ENCODE results near the gene FTCD.
"Not testable (repeated sequence)": the region's sequence is repeated elsewhere in the genome, so short reads cannot be mapped to it uniquely, and the experiment has no call there.

FTCD gene

DNA sequence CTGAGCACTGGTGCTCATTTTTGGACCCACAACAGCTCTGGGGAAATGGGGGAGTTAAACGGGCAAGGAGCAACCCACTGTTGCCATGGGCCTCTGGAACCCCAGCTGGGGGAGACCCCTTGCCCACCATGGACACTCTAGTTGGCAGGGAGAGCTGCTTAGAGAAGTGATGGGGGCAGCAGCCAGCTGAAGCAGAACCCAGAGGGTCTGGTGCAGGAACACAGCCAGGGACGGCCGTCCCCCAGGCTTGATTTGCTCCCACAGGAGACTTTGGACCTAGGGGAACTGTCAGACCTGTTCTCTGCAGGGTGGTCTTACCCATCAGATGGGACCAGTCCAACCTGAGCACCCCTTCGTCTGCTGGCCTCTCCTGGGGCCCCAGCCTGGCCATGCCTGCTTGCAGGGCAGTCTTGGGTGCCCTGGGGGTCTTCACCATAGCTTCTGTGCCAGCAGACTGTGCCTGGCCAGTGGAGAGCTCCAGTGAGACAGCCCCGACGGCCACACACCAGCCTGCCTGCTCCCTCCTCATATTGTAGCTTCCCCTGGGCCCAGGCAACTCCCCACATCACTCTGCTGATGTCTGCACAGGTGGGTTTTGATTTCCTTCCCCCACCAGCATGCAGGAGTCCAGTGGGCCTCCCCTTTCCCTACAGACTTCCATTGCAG lies 17.6 kb upstream of the FTCD start:
- Histone ChIP-seq H3K36me3 (ENCODE audit: control insufficient read depth, insufficient read depth, low read length) (no peaks in the 10 kb centered on the region), H3K27me3 (ENCODE audit: control insufficient read depth, insufficient read depth, low read length) (no peaks in the 10 kb centered on the region), H3K9ac (ENCODE audit: low read length) (no peak overlapping the region), H3K4me3 (ENCODE audit: low read length) (no peak overlapping the region), H3K27ac (ENCODE audit: low read depth, low read length) (no peak overlapping the region), H3K4me1 (ENCODE audit: control insufficient read depth, insufficient read depth, low read length) (no peaks in the 10 kb centered on the region)

DNA sequence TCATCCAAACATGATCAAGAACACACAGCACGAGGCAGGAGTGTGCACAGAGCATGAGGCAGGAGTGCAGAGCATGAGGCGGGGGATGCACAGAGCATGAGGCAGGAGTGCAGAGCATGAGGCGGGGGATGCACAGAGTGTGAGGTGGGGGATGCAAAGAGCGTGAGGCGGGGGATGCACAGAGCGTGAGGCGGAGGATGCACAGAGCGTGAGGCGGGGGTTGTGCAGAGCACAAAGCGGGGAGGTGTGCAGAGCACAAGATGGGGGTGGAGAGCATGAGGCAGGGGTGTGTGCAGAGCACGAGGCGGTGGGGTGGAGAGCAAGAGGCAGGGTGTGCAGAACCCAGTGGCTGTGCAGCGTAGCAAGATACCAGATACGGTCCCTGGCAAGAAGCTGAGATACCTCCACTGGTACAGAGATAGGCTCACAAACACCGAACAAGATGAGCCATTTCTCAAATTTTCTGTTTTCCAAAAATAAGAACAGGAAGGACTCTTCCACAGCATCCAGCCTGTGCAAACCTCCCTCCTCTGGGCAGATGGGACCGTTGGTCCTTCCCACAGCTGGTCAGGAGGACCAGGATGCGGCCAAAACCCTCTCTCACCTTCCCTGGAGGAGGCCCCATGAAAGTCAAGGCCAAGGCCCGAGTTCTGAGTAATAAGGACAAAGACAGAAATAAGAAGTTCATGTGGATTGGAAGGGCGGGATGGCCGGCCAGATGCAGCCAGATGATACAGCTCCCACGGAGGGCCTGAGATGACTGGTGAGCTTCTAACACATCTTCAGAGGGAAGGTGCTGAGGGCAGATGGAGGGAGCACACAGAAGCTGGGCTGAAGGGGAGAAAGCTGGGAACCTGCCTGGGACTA lies 16.9 kb upstream of the FTCD start:
- no peak overlapping the region for H3K9ac ChIP-seq (ENCODE audit: low read length)
- no peaks in the 10 kb centered on the region for H3K4me1 ChIP-seq (ENCODE audit: control insufficient read depth, insufficient read depth, low read length)
- no peak overlapping the region for H3K27ac ChIP-seq (ENCODE audit: low read depth, low read length)
- no peak overlapping the region for H3K4me3 ChIP-seq (ENCODE audit: low read length)
- no peaks in the 10 kb centered on the region for H3K27me3 ChIP-seq (ENCODE audit: control insufficient read depth, insufficient read depth, low read length)
- H3K36me3 ChIP-seq (ENCODE audit: control insufficient read depth, insufficient read depth, low read length) = no peaks in the 10 kb centered on the region

DNA sequence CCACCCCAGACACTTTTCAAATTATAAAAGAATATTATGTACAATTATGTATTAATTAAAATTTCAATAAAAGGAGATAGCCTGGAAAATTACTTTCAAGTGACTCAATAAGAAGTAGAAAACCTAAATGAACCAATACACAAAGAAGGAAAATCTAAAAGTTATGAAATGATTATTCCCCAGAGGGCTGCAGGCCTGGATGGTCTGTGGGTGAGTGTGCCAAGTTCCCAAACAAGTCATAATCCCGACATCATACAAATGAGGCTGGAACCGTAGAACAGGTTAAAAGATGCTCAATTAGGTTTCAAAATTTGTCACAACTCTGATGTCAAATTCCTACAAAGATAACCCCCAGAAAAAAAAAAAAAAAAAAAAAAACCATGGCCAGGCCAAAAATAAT lies 16.2 kb upstream of the FTCD start:
- H3K36me3 ChIP-seq (ENCODE audit: control insufficient read depth, insufficient read depth, low read length) = no peaks in the 10 kb centered on the region
- no peaks in the 10 kb centered on the region for H3K4me1 ChIP-seq (ENCODE audit: control insufficient read depth, insufficient read depth, low read length)
- no peak overlapping the region for H3K4me3 ChIP-seq (ENCODE audit: low read length)
- H3K27me3 ChIP-seq (ENCODE audit: control insufficient read depth, insufficient read depth, low read length) = no peaks in the 10 kb centered on the region
- no peak overlapping the region for H3K27ac ChIP-seq (ENCODE audit: low read depth, low read length)
- no peak overlapping the region for H3K9ac ChIP-seq (ENCODE audit: low read length)

DNA sequence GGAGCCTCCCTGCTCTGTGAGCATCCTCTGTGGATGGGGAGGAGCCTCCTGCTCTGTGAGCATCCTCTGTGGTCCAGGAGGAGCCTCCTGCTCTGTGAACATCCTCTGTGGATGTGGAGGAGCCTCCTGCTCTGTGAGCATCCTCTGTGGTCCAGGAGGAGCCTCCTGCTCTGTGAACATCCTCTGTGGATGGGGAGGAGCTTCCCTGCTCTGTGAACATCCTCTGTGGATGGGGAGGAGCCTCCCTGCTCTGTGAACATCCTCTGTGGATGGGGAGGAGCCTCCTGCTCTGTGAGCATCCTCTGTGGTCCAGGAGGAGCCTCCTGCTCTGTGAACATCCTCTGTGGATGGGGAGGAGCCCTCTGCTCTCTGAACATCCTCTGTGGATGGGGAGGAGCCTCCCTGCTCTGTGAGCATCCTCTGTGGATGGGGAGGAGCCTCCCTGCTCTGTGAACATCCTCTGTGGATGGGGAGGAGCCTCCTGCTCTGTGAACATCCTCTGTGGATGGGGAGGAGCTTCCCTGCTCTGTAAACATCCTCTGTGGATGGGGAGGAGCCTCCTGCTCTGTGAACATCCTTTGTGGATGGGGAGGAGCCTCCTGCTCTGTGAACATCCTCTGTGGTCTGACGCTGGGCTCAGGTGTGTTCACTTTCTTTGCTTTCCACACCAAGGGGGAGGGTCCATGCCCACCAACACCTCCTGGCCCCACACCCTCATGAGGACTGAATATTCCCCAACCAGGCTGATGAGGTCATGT lies 15.2 kb upstream of the FTCD start:
- H3K9ac ChIP-seq (ENCODE audit: low read length); H3K4me3 ChIP-seq (ENCODE audit: low read length); H3K27me3 ChIP-seq (ENCODE audit: control insufficient read depth, insufficient read depth, low read length); H3K36me3 ChIP-seq (ENCODE audit: control insufficient read depth, insufficient read depth, low read length); H3K27ac ChIP-seq (ENCODE audit: low read depth, low read length); H3K4me1 ChIP-seq (ENCODE audit: control insufficient read depth, insufficient read depth, low read length): not testable (repeated sequence)

DNA sequence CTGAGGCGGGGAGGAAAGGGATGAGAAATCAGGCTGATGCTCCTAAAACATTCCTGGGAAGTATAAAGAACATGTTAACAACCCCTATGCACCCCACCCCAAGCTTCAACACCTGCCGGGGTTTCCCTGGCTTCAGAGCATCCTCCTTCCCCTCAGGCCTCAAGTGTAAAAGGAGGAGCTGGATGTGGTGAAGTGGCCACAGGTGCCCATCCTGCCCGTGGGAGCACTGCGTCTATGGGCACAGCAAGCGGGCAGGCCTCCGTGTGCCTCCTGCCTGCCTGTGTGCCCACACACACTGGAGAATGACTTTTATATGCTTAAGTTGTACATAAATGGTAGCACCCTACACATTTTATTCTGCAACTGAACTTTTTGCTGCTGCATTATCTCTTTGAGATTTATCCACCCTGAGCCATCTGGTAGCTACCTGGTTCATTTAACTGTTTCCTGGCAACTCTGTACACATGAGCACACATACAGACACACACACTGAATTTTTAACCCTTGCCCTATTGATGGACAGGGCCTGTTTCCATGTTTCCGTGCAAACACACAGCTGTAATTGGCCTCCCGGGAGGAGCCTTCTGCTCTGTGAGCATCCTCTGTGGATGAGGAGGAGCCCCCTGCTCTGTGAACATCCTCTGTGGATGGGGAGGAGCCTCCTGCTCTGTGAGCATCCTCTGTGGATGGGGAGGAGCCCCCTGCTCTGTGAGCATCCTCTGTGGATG lies 13.4 kb upstream of the FTCD start:
- H3K36me3 ChIP-seq (ENCODE audit: control insufficient read depth, insufficient read depth, low read length) = no peaks in the 10 kb centered on the region
- H3K4me1 ChIP-seq (ENCODE audit: control insufficient read depth, insufficient read depth, low read length) = no peaks in the 10 kb centered on the region
- no peak overlapping the region for H3K4me3 ChIP-seq (ENCODE audit: low read length)
- H3K9ac ChIP-seq (ENCODE audit: low read length) = no peak overlapping the region
- no peak overlapping the region for H3K27ac ChIP-seq (ENCODE audit: low read depth, low read length)
- no peaks in the 10 kb centered on the region for H3K27me3 ChIP-seq (ENCODE audit: control insufficient read depth, insufficient read depth, low read length)

DNA sequence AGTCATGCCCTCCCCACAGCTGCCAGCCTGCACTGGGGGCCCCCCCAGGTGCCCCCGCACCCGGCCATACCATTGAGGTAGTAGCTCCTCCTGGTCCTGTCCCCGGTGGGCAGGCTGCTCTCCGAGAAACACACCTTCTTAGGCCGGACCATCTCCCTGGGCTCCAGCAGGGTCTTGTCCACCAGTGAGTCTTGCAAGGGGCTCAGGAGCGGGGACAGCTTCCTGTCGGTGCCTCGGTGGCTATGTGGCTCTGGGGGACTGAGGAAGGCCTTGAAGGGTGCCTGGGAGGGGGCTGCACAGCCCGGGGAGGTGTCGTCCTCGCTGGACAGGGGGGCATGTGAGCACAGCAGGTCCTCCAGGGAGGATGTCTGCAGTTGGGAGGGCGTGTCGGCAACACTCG lies 12.9 kb upstream of the FTCD start:
- Histone ChIP-seq H3K4me3 (ENCODE audit: low read length) (no peak overlapping the region), H3K9ac (ENCODE audit: low read length) (no peak overlapping the region), H3K4me1 (ENCODE audit: control insufficient read depth, insufficient read depth, low read length) (no peaks in the 10 kb centered on the region), H3K27ac (ENCODE audit: low read depth, low read length) (no peak overlapping the region), H3K36me3 (ENCODE audit: control insufficient read depth, insufficient read depth, low read length) (no peaks in the 10 kb centered on the region), H3K27me3 (ENCODE audit: control insufficient read depth, insufficient read depth, low read length) (no peaks in the 10 kb centered on the region)

DNA sequence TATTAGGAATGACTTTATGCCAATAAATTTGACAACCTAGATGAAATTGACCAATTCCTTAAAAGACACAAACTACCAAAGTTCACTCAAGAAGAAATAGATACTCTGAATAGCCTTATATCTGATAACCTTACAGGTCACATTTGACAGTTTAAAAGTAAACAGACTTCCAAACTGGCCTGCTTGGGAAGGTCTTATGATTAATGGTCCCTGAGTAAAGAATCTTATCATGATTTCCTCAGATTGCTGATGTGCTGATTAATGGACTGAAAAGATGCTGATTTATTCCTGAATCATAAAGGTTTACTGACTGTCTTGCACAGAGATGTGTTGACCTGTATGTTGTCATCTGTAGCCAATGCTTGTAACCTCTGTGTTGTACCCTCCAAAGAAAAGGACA lies 9.7 kb upstream of the FTCD start:
- Histone ChIP-seq H3K27me3 (ENCODE audit: control insufficient read depth, insufficient read depth, low read length) (no peaks in the 10 kb centered on the region), H3K9ac (ENCODE audit: low read length) (no peak overlapping the region), H3K36me3 (ENCODE audit: control insufficient read depth, insufficient read depth, low read length) (no peaks in the 10 kb centered on the region), H3K27ac (ENCODE audit: low read depth, low read length) (no peak overlapping the region), H3K4me1 (ENCODE audit: control insufficient read depth, insufficient read depth, low read length) (no peaks in the 10 kb centered on the region), H3K4me3 (ENCODE audit: low read length) (no peak overlapping the region)

DNA sequence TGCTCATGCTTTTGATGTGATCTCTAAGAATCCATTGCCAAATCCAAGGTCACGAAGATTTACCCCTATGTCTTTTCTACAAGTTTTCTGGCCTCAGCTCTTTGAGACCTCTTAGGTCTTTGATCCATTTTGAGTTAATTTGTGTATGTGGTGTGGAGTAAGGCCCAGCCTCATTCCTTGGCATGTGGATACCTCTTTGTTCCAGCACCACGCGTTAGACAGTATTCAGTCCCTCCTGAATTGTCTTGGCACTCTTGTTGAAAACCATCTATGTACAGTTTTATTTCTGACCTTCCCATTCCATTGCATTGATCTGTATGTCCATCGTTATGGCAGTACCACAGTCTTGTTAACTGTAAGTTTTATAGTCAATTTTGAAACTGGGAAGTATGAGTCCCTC lies 8.0 kb upstream of the FTCD start:
- no peak overlapping the region for H3K9ac ChIP-seq (ENCODE audit: low read length)
- H3K27me3 ChIP-seq (ENCODE audit: control insufficient read depth, insufficient read depth, low read length) = no peaks in the 10 kb centered on the region
- no peaks in the 10 kb centered on the region for H3K4me1 ChIP-seq (ENCODE audit: control insufficient read depth, insufficient read depth, low read length)
- H3K4me3 ChIP-seq (ENCODE audit: low read length) = no peak overlapping the region
- no peak overlapping the region for H3K27ac ChIP-seq (ENCODE audit: low read depth, low read length)
- no peaks in the 10 kb centered on the region for H3K36me3 ChIP-seq (ENCODE audit: control insufficient read depth, insufficient read depth, low read length)

DNA sequence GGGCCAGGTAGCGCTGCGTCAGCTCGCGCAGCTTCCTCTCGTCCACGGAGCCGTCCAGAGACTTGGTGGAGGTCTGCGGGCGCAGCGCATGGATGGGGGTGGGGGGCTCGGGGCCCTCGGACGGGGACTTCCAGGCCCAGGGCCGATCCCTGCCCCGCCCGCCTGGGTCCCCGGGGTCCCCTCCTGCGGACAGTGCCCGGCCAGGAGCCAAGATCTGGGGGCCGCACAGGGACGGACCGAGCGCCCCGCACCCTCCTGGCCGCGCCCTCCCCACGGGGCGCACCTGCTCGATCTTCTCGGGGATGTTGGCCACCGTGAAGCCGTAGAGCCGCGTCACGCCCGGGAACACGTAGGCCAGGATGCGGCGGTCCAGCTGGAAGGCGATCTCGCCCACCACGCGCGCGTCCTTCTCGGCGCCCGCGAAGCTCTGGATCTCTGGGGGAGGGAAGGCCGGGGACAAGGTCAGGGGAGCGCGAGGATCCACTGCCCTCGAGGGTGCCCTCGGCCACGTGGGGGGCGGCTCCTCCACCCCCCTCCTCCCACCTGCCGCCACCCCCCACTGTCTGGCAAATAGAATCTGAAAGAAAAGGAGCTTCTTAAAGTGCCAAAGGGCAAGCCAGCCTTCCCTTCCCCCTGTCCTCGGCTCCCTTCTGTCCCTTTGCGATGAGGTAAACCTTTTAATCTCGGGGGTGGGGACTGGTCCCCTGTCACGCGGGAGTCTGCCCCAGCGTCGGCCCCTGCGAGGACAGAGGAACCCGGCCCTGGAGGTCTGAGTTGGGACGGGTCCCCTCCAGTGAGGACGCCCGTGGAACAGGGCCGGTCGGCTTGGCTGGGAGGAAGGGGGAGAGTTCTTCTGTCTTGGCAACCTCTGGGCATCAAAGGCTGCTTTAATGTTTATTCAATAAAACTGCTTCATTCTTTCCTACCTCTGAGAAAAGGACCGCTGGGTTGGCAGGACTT lies 6.5 kb upstream of the FTCD start:
- Histone ChIP-seq H3K27ac (ENCODE audit: low read depth, low read length) (no peak overlapping the region), H3K27me3 (ENCODE audit: control insufficient read depth, insufficient read depth, low read length) (no peaks in the 10 kb centered on the region), H3K36me3 (ENCODE audit: control insufficient read depth, insufficient read depth, low read length) (no peaks in the 10 kb centered on the region), H3K9ac (ENCODE audit: low read length) (no peak overlapping the region), H3K4me3 (ENCODE audit: low read length) (no peak overlapping the region), H3K4me1 (ENCODE audit: control insufficient read depth, insufficient read depth, low read length) (no peaks in the 10 kb centered on the region)

DNA sequence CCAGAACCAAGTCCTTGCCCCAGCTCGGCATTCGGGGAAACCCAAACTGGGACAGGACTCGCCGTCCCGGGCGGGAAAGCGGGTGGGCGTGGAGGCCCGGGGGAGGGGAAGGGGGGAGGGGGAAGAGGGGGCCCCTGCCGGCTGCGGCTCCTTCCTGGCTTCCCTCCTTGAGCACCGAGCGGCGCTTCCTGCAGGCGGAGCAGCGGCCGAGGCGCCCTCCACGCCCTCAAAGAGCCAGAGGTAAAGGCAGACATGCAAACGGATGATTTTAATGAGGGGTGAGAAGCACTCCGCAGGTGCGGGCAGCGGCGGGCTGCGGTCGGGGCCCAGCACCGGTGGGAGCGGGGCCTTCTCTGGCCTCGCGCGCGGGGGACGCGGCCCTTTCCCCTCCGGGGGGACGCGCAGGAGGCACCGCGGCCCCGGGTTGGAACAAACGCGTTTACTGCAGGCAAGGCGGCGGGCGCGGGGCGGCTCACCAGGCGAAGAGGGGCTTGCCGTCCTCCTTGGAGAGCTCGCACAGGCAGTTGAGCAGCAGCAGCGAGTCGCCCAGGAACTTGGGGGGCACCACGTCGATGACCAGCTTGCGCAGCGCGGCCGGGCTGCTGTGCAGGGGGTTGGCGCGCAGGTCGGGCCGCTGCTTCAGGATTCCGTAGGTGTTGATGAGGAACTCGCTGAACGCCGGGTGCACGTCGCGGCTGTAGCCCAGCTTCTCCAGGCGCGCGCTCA lies 5.7 kb upstream of the FTCD start:
- Histone ChIP-seq H3K27ac (ENCODE audit: low read depth, low read length) (no peak overlapping the region), H3K27me3 (ENCODE audit: control insufficient read depth, insufficient read depth, low read length) (no peaks in the 10 kb centered on the region), H3K36me3 (ENCODE audit: control insufficient read depth, insufficient read depth, low read length) (no peaks in the 10 kb centered on the region), H3K4me3 (ENCODE audit: low read length) (no peak overlapping the region), H3K9ac (ENCODE audit: low read length) (no peak overlapping the region), H3K4me1 (ENCODE audit: control insufficient read depth, insufficient read depth, low read length) (no peaks in the 10 kb centered on the region)

DNA sequence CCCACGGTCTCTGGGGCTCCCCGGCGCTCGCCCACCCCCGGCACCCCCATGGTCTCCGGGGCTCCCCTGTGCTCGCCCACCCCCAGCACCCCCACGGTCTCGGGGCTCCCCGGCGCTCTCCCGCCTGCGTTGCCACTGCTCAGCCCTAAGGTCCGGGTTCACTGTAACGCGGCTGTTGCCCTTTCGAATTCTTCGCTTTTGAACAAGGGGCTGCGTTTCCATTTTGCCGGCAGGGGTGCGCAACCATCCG lies 5.2 kb upstream of the FTCD start:
- Histone ChIP-seq H3K9ac (ENCODE audit: low read length) (no peak overlapping the region), H3K27me3 (ENCODE audit: control insufficient read depth, insufficient read depth, low read length) (no peaks in the 10 kb centered on the region), H3K36me3 (ENCODE audit: control insufficient read depth, insufficient read depth, low read length) (no peaks in the 10 kb centered on the region), H3K27ac (ENCODE audit: low read depth, low read length) (no peak overlapping the region), H3K4me3 (ENCODE audit: low read length) (no peak overlapping the region), H3K4me1 (ENCODE audit: control insufficient read depth, insufficient read depth, low read length) (no peaks in the 10 kb centered on the region)
